GM23248 (cell line): Measurements from ENCODE around the gene TGOLN2. TPM values are rescaled to one million over a fixed set of nuclear protein-coding genes. Genes with fewer than 3 reads are reported as not detected.

Experiments used
- DNase-seq: peaks from one replicate; pipeline ENCODE4 v3.0.0-alpha.2; 2015
- H2AFZ ChIP-seq: fragments of 200-600 bp; sonication (generic); 2 replicates; pipeline ENCODE4 v1.6.1; 2016; ENCODE audit warnings: antibody characterized with exemption
- H3F3A ChIP-seq: fragments of 200-600 bp; sonication (generic); 2 replicates; pipeline ENCODE4 v1.6.1; 2016; ENCODE audit warnings: mild to moderate bottlenecking, antibody characterized with exemption, mixed run types; ENCODE audit not compliant: insufficient read depth
- H3K27ac ChIP-seq: fragments of 200-600 bp; sonication (generic); 2 replicates; pipeline ENCODE4 v1.5.1; 2016; ENCODE audit warnings: mild to moderate bottlenecking
- H3K27me3 ChIP-seq: fragments of 200-600 bp; sonication (generic); replicated peaks from 2 replicates; pipeline ENCODE4 v1.6.1; 2016; ENCODE audit warnings: mild to moderate bottlenecking; ENCODE audit not compliant: insufficient read depth
- H3K36me3 ChIP-seq: fragments of 200-600 bp; sonication (generic); 2 replicates; pipeline ENCODE4 v1.6.1; 2016; ENCODE audit warnings: low read depth, mild to moderate bottlenecking
- H3K4me1 ChIP-seq: fragments of 200-600 bp; sonication (generic); 2 replicates; pipeline ENCODE4 v1.6.1; 2016; ENCODE audit warnings: mild to moderate bottlenecking; ENCODE audit not compliant: insufficient read depth
- H3K4me2 ChIP-seq: fragments of 200-600 bp; sonication (generic); one replicate; pipeline ENCODE4 v1.6.1; 2016; ENCODE audit warnings: mild to moderate bottlenecking; ENCODE audit not compliant: unreplicated experiment
- H3K4me3 ChIP-seq: fragments of 200-600 bp; sonication (generic); 2 replicates; pipeline ENCODE4 v1.5.1; 2016; ENCODE audit warnings: mild to moderate bottlenecking
- H3K79me2 ChIP-seq: fragments of 200-600 bp; sonication (generic); 2 replicates; pipeline ENCODE4 v1.6.1; 2016; ENCODE audit warnings: mild to moderate bottlenecking; ENCODE audit not compliant: insufficient read depth
- H3K9ac ChIP-seq: fragments of 200-600 bp; sonication (generic); 2 replicates; pipeline ENCODE4 v1.6.1; 2016; ENCODE audit warnings: mild to moderate bottlenecking
- H3K9me2 ChIP-seq: fragments of 200-600 bp; sonication (generic); 2 replicates; pipeline ENCODE4 v1.6.1; 2016; ENCODE audit warnings: mixed run types, mild to moderate bottlenecking, moderate library complexity; ENCODE audit not compliant: insufficient read depth
- H3K9me3 ChIP-seq: fragments of 200-600 bp; sonication (generic); one replicate; pipeline ENCODE4 v1.6.1; 2017; ENCODE audit warnings: low read depth
- H4K20me1 ChIP-seq: fragments of 200-600 bp; sonication (generic); 2 replicates; pipeline ENCODE4 v1.6.0; 2016; ENCODE audit not compliant: insufficient read depth
- EZH2 ChIP-seq: fragments of 200-600 bp; sonication (generic); IDR thresholded peaks from 2 replicates; pipeline ENCODE4 v1.6.1; 2018; ENCODE audit warnings: antibody characterized with exemption, mild to moderate bottlenecking; ENCODE audit not compliant: insufficient read depth, poor library complexity, severe bottlenecking
- EZH2phosphoT487 ChIP-seq: fragments of 200-600 bp; sonication (generic); IDR thresholded peaks from 2 replicates; pipeline ENCODE4 v1.6.1; 2018; ENCODE audit warnings: antibody characterized with exemption, moderate library complexity, mild to moderate bottlenecking, low read depth; ENCODE audit not compliant: insufficient read depth
- WGBS, 2 experiments: methylation state at CpG; one replicate each; pipeline ENCODE4 v1.1.6; 2015 to 2017; ENCODE audit warnings: low lambda C conversion rate in 2 of 2, low coverage in 1 of 2; ENCODE audit errors: missing lambda C conversion rate in 2 of 2; 5-methylcytosine and 5-hydroxymethylcytosine counted together
- in situ Hi-C: fragments of 300-500 bp; cut with MboI; formaldehyde crosslinking; loops from 2 replicates; pipeline ENCODE4 v1.15.0; 2020
- polyA plus RNA-seq: library from polyadenylated mRNA; unstranded; fragments of >200 nt; fragmentation: Nextera tagmentation; extraction: Ambion mirVana; gene quantifications from 2 replicates; pipeline ENCODE4 v1.2.1, GENCODE V29; 2016
- total RNA-seq: library from RNA; depleted of rRNA; stranded (reverse); fragments of >200 nt; shearing (Covaris generic); gene quantifications from 2 replicates; pipeline ENCODE4 v1.2.3, GENCODE V29; 2014

TGOLN2 gene
- total and polyA plus RNA-seq, 2 experiments from 2014 or later: 96.8 to 118 TPM

DNA sequence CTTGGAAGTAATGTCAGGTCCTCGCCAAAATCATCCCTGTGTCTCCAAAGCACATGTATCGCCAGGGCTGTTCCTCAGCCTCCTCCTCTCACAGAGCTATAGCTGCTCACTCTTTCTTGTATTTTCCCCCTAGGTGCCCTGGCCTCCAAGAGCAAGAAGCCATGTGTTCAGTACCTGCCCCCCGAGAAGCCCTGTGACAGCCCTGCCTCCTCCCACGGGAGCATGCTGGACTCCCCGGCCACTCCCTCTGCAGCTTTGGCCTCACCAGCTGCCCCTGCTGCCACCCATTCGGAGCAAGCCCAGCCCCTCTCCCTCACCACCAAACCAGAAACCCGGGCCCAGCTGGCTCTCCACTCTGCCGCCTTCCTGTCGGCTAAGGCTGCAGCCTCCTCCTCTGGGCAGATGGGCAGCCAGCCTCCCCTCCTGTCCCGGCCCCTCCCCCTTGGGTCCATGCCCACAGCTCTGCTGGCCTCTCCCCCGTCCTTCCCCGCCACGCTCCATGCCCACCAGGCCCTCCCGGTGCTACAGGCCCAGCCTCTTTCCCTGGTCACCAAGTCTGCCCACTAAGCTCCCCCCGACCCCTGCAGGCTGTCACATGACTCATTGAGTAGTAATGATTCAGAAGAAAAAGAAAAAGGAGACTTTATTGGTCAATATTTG, 18.8 kb downstream of the TGOLN2 start:
- H3K9me2 ChIP-seq: no peaks in the 10 kb centered on the region
- H3K9ac ChIP-seq: peak overlapping the region; percentile 26; the same call in 1 of the 2 replicates
- H3K27me3 ChIP-seq: no peaks in the 10 kb centered on the region
- no peak overlapping the region for H2AFZ ChIP-seq
- DNase-seq: peak; percentile 69
- H3K4me3 ChIP-seq: no peak overlapping the region
- H3K36me3 ChIP-seq: no peaks in the 10 kb centered on the region
- peaks cover 26% of the 10 kb centered on the region for H3K4me1 ChIP-seq
- H3F3A ChIP-seq: peaks cover 11% of the 10 kb centered on the region
- no peak overlapping the region for H3K4me2 ChIP-seq
- TF ChIP-seq EZH2: no peak
- TF ChIP-seq EZH2phosphoT487: no peak
- in situ Hi-C loops: no loop called here
- no peaks in the 10 kb centered on the region for H3K9me3 ChIP-seq
- H4K20me1 ChIP-seq: no peaks in the 10 kb centered on the region
- H3K27ac ChIP-seq: no peak overlapping the region
- no peaks in the 10 kb centered on the region for H3K79me2 ChIP-seq
- WGBS, 2 experiments: 19 to 25% methylated on average over 10 to 15 of the region's 15 CpGs

DNA sequence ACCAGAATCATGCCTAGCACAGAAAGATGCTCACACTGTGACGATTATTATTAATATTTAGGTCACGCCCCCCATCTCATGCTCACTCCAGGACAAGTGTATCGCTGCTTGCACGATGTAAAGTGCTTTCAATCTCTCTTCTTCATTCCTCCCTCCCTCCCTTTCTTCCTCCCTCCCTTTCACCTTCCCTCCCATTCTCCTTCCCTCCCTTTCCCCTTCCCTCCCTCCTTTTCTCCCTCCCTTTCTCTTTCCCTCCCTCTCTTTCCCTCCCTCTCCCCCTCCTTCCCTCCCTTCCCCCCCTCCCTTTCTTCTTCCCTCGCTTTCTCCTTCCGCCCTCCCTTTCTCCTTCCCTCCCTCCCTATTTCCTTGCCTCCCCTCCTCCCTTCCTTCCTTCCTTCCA, 19.6 kb downstream of the TGOLN2 start:
- no peak overlapping the region for H3K4me3 ChIP-seq
- peaks cover 22% of the 10 kb centered on the region for H3K4me1 ChIP-seq
- H3K9me3 ChIP-seq: no peaks in the 10 kb centered on the region
- H3K4me2 ChIP-seq: no peak overlapping the region
- TF ChIP-seq EZH2 (no peak), EZH2phosphoT487 (no peak)
- WGBS, 2 experiments: 80 to 89% methylated on average over 5 to 6 of the region's 6 CpGs
- in situ Hi-C loops: no loop called here
- no peaks in the 10 kb centered on the region for H3K36me3 ChIP-seq
- no peaks in the 10 kb centered on the region for H4K20me1 ChIP-seq
- no peak for DNase-seq
- H3K79me2 ChIP-seq: no peaks in the 10 kb centered on the region
- H2AFZ ChIP-seq: no peak overlapping the region
- H3F3A ChIP-seq: peaks cover 11% of the 10 kb centered on the region
- H3K27ac ChIP-seq: no peak overlapping the region
- no peak overlapping the region for H3K9ac ChIP-seq
- H3K9me2 ChIP-seq: no peaks in the 10 kb centered on the region
- H3K27me3 ChIP-seq: no peaks in the 10 kb centered on the region

DNA sequence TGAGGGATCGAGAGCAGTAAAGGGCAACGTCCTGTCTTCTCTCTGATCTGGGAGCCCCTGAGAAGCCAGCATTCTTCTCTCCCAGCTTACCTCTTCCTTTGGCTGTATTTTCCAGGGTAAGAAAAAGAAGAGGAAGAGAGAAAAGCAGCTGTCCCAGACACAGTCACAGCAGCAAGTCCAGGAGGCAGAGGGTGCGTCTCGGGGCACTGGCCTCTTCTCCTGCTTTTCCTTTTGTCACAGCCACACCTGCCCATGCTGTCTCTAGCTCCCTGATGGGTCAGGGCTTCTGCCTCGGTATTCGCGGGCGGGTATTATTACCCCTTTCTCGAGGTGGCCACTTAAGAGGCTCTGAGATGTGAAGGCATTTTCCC, 20.3 kb downstream of the TGOLN2 start:
- Histone ChIP-seq H4K20me1 (no peaks in the 10 kb centered on the region), H3K36me3 (no peaks in the 10 kb centered on the region), H3K9me2 (no peaks in the 10 kb centered on the region), H3K4me1 (peaks cover 18% of the 10 kb centered on the region), H3K9ac (no peak overlapping the region), H2AFZ (no peak overlapping the region), H3K4me3 (no peak overlapping the region), H3F3A (0 out of 2 replicates have a peak, but pooled peaks cover 4% of the 10 kb centered on the region), H3K9me3 (no peaks in the 10 kb centered on the region), H3K4me2 (no peak overlapping the region), H3K79me2 (no peaks in the 10 kb centered on the region), H3K27ac (no peak overlapping the region), H3K27me3 (no peaks in the 10 kb centered on the region)
- in situ Hi-C loops: no loop called here
- 93 to 94% methylated on average over 9 of the region's 9 CpGs for WGBS, 2 experiments
- DNase-seq: no peak
- TF ChIP-seq EZH2: no peak
- no peak for TF ChIP-seq EZH2phosphoT487

DNA sequence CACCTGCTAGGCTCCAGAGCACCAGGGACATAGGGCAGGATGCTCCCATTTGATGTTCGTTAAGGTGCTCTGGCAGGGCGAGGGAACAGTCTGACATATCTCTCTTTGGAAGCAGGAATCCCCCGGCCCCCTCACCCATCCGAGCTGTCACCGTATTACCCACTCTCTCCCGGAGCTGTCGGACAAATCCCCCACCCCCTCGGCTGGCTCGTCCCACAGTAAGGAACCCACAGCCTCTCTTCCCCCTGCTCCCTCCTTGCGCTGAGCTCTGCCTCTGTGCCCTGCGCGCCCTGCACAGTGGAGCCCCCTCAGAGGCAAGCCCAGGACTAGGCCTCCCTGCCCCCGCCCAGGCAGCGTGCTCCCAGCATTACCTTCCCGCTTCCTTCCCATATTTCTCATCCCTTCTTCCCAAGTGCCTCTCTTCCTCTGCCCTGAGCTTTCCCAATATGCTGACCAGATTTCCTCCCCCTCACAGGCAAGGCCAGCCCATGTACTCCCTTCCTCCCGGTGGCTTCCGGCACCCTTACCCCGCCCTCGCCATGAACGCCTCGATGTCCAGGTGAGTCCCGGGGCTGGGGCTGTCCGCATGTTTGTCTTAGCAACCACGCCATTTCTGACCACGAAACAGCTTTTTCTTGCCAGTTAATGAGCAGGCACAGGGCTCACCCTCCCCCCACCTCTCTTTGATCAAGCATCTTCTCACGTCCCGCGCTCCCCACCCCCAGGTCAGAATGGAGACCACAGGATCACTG, 23.8 kb downstream of the TGOLN2 start:
- Histone ChIP-seq H4K20me1 (no peaks in the 10 kb centered on the region), H3K27ac (no peak overlapping the region), H3K9me3 (no peaks in the 10 kb centered on the region), H3K79me2 (no peaks in the 10 kb centered on the region), H3K4me3 (no peak overlapping the region), H3K9me2 (no peaks in the 10 kb centered on the region), H3K4me2 (no peak overlapping the region), H3K36me3 (no peaks in the 10 kb centered on the region), H2AFZ (no peak overlapping the region), H3K4me1 (peaks cover 2% of the 10 kb centered on the region), H3K9ac (no peak overlapping the region), H3K27me3 (no peaks in the 10 kb centered on the region), H3F3A (no peaks in the 10 kb centered on the region)
- WGBS, 2 experiments: 92 to 93% methylated on average over 22 to 28 of the region's 28 CpGs
- TF ChIP-seq EZH2phosphoT487 (no peak), EZH2 (no peak)
- in situ Hi-C loops: no loop called here
- no peak for DNase-seq

DNA sequence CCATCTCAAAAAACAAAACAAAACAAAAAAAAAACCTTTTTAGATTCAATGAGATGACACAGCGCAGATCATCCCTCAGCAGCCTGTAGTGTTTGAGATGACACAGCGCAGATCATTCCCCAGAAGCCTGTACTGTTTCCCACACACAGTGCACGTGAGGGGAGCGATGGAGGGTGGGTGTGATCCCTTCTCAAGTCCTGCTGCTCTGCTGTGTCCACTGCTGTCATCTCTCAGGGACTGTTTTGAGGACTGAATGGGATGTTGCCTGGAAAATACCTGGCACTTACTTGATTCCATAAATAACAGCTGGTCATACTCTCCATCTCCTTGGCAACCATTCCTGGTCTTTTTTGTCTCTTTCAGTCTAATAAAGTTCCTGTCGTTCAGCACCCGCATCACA, 25.7 kb downstream of the TGOLN2 start:
- 85 to 89% methylated on average over 5 to 6 of the region's 6 CpGs for WGBS, 2 experiments

More for the DNA sequence above, 25.7 kb downstream of the TGOLN2 start:
- Histone ChIP-seq H3K27me3 (no peaks in the 10 kb centered on the region), H3K27ac (no peak overlapping the region), H3K9me3 (no peaks in the 10 kb centered on the region), H3F3A (no peaks in the 10 kb centered on the region), H3K4me1 (no peaks in the 10 kb centered on the region), H3K4me3 (no peak overlapping the region), H3K4me2 (no peak overlapping the region), H2AFZ (no peak overlapping the region), H3K36me3 (no peaks in the 10 kb centered on the region), H3K9ac (no peak overlapping the region), H3K9me2 (no peaks in the 10 kb centered on the region), H4K20me1 (no peaks in the 10 kb centered on the region), H3K79me2 (no peaks in the 10 kb centered on the region)
- TF ChIP-seq EZH2 (no peak), EZH2phosphoT487 (no peak)
- in situ Hi-C loops: no loop called here
- DNase-seq: no peak
